Sigmoid colon (tissue), 3 donors: Measurements from ENCODE around the gene PPP4R1.

Experiments
- POLR2A ChIP-seq, 2 donors: fragments of 450-650 bp; IDR thresholded peaks; one replicate each; pipeline ENCODE4 v1.6.1; 2016; ENCODE audit warnings: antibody characterized with exemption in 2 of 2, mild to moderate bottlenecking in 2 of 2, moderate library complexity in 2 of 2
- TF ChIP-seq, protein P1 (sequence below), 4 experiments: fragments of 450-650 bp in 3 of 4; fragments of 200-600 bp in 1 of 4; IDR thresholded peaks; one replicate each; pipeline ENCODE4 v1.5.1; 2016 to 2019; ENCODE audit warnings: antibody characterized with exemption in 4 of 4, mild to moderate bottlenecking in 3 of 4, moderate library complexity in 2 of 4

DNA sequence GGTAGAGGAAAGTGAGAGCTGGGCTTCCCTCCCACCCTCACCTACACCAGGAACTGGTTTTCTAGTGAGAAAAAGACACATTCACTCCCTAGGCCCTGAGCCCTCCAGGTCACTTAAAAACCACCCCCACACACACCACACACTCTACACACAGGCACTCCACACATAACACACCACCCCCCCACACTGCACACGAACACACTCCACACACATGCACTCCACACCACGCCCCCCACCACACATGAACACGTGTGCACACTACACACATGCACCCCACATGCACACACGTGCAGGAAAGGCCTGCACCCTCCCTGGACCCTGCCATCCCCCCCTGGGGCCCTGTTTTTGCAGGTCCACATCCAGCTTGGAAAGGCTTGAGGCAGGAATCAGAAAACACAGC is 71.4 kb downstream of the PPP4R1 start:
- TF ChIP-seq POLR2A (IDR thresholded peaks at IDR 0.05): no peak
- TF ChIP-seq, protein P1, sequence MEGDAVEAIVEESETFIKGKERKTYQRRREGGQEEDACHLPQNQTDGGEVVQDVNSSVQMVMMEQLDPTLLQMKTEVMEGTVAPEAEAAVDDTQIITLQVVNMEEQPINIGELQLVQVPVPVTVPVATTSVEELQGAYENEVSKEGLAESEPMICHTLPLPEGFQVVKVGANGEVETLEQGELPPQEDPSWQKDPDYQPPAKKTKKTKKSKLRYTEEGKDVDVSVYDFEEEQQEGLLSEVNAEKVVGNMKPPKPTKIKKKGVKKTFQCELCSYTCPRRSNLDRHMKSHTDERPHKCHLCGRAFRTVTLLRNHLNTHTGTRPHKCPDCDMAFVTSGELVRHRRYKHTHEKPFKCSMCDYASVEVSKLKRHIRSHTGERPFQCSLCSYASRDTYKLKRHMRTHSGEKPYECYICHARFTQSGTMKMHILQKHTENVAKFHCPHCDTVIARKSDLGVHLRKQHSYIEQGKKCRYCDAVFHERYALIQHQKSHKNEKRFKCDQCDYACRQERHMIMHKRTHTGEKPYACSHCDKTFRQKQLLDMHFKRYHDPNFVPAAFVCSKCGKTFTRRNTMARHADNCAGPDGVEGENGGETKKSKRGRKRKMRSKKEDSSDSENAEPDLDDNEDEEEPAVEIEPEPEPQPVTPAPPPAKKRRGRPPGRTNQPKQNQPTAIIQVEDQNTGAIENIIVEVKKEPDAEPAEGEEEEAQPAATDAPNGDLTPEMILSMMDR (IDR thresholded peaks at IDR 0.05): no peak
